Prostate gland (tissue), 2 donors: ENCODE data around the gene CHTF8. TPM values are rescaled to one million over a fixed set of nuclear protein-coding genes. Genes with fewer than 3 reads are reported as not detected.
"Not testable (repeated sequence)": the region's sequence is repeated elsewhere in the genome, so short reads cannot be mapped to it uniquely, and the experiment has no call there.

Source experiments
- DNase-seq: peaks from one replicate; pipeline ENCODE4 v3.0.0-alpha.2; 2019; ENCODE audit warnings: low spot score
- H3K27ac ChIP-seq, 2 donors: fragments of 200-600 bp; sonication (generic); 2 replicates each; pipeline ENCODE4 v1.5.1; 2017 to 2019
- H3K27me3 ChIP-seq: fragments of 200-600 bp; sonication (generic); replicated peaks from 2 replicates; pipeline ENCODE4 v1.5.1; 2019; ENCODE audit not compliant: insufficient read depth
- H3K36me3 ChIP-seq, 2 donors: fragments of 200-600 bp; sonication (generic); 1 replicate in 1 of 2; 2 replicates in 1 of 2; pipeline versions ENCODE4 v1.5.1 to v1.8.1; 2017 to 2019
- H3K4me1 ChIP-seq: fragments of 200-600 bp; sonication (generic); replicated peaks from 2 replicates; pipeline ENCODE4 v1.5.1; 2019
- H3K4me3 ChIP-seq, 2 donors: fragments of 200-600 bp; sonication (generic); 2 replicates each; pipeline ENCODE4 v1.5.1; 2017 to 2019
- H3K9me3 ChIP-seq: fragments of 200-600 bp; sonication (generic); 2 replicates; pipeline ENCODE4 v1.5.1; 2017
- POLR2A ChIP-seq: fragments of 450-650 bp; IDR thresholded peaks from one replicate; pipeline ENCODE4 v1.6.1; 2016; ENCODE audit warnings: antibody characterized with exemption, mild to moderate bottlenecking
- POLR2AphosphoS5 ChIP-seq: sonication (generic); formaldehyde crosslinking; IDR thresholded peaks from one replicate; pipeline ENCODE4 v1.6.1; 2017; ENCODE audit warnings: antibody characterized with exemption
- WGBS: methylation state at CpG from one replicate; pipeline ENCODE4 v1.1.5; 2018; 5-methylcytosine and 5-hydroxymethylcytosine counted together
- intact Hi-C: fragments of 100-400 bp; cut with DNase I; formaldehyde crosslinking; loops from one replicate; pipeline ENCODE4 v1.14.2; 2022
- total RNA-seq, 2 donors: library from RNA; depleted of rRNA; stranded (reverse); fragments of >200 nt; gene quantifications; one replicate each; pipeline ENCODE4 v1.1.0, GENCODE V29; 2016
- TF ChIP-seq, protein P1 (sequence below), 4 experiments: fragments of 200-600 bp in 2 of 4; fragments of 450-650 bp in 2 of 4; sonication (generic) in 2 of 4; IDR thresholded peaks; 1 replicate in 3 of 4; 2 replicates in 1 of 4; pipeline ENCODE4 v1.5.1; 2016 to 2019; ENCODE audit warnings: antibody characterized with exemption in 4 of 4, mild to moderate bottlenecking in 2 of 4, moderate library complexity in 2 of 4

Gene CHTF8
- total RNA-seq, 2 donors from 2014 or later = 124 to 171 TPM

DNA sequence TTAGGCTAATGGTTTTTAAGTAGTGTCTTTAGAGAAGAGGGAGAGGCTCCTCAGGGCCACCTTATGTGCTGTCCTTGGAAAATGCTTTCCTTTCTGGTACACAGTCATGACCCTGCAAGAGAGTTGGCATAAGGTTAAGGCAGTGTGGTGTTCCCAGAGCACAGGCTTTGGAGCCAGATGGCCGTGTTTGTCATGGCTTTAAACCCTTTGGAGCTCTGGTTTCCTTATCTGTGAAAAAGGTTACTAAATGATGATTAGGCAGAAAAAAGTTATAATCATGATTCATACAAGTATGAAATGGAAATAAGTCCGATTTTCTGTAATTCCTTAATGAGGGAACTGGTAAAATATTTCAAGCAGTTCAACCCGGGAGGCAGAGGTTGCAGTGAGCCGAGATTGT is 13.3 kb upstream of the CHTF8 start:
- intact Hi-C loops = no loop called here
- H3K27ac ChIP-seq = no peak overlapping the region
- TF ChIP-seq POLR2AphosphoS5 (no peak), POLR2A (no peak)
- TF ChIP-seq, protein P1, sequence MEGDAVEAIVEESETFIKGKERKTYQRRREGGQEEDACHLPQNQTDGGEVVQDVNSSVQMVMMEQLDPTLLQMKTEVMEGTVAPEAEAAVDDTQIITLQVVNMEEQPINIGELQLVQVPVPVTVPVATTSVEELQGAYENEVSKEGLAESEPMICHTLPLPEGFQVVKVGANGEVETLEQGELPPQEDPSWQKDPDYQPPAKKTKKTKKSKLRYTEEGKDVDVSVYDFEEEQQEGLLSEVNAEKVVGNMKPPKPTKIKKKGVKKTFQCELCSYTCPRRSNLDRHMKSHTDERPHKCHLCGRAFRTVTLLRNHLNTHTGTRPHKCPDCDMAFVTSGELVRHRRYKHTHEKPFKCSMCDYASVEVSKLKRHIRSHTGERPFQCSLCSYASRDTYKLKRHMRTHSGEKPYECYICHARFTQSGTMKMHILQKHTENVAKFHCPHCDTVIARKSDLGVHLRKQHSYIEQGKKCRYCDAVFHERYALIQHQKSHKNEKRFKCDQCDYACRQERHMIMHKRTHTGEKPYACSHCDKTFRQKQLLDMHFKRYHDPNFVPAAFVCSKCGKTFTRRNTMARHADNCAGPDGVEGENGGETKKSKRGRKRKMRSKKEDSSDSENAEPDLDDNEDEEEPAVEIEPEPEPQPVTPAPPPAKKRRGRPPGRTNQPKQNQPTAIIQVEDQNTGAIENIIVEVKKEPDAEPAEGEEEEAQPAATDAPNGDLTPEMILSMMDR (IDR thresholded peaks at IDR 0.05) = no peak
- H3K27me3 ChIP-seq = no peaks in the 10 kb centered on the region
- H3K36me3 ChIP-seq = no peaks in the 10 kb centered on the region
- H3K9me3 ChIP-seq = no peaks in the 10 kb centered on the region
- no peaks in the 10 kb centered on the region for H3K4me1 ChIP-seq
- H3K4me3 ChIP-seq = no peak overlapping the region
- 81% methylated on average over 4 of the region's 4 CpGs for WGBS
- DNase-seq = no peak

DNA sequence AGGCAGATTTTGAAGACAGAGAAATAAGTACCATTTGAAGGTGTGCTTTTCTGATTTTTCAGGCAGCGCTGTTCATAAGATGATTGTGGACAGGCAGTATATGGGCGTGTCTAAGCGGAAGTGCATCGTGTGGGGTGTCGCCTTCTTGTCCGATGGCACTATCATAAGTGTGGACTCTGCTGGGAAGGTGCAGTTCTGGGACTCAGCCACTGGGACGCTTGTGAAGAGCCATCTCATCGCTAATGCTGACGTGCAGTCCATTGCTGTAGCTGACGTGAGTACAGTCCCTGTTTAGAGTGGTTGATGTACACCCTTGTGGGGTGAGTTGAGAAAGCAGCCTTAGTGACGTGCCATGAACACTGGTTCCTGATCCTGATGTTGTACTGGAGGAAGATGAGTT is 10.7 kb upstream of the CHTF8 start:
- Histone ChIP-seq H3K27ac (no peak overlapping the region), H3K4me3 (no peak overlapping the region), H3K36me3 (no peaks in the 10 kb centered on the region), H3K9me3 (no peaks in the 10 kb centered on the region), H3K27me3 (no peaks in the 10 kb centered on the region), H3K4me1 (no peaks in the 10 kb centered on the region)
- WGBS = 91% methylated on average over 11 of the region's 11 CpGs
- intact Hi-C loops = no loop called here
- no peak for TF ChIP-seq POLR2A
- TF ChIP-seq, protein P1 (IDR thresholded peaks at IDR 0.05) = no peak
- no peak for TF ChIP-seq POLR2AphosphoS5
- no peak for DNase-seq

DNA sequence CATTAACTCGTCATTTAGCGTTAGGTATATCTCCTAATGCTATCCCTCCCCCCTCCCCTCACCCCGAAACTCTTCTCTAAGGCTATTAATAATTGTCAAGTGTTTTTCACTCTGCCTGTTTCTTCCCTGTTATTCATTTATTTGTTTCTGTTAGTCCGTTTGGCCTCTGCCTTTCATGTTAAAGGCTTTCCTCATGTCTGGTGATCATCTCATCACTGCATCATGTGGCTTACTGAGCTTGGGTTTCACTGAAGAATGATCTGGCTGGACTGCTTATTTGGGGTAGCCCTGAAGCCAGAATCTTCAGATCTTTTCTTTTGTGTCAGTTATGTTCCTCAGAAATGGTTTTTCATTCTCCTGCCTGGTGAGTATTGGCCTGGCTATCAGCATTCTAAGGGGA is 9.5 kb upstream of the CHTF8 start:
- H3K27ac ChIP-seq = no peak overlapping the region
- H3K36me3 ChIP-seq = no peaks in the 10 kb centered on the region
- intact Hi-C loops = no loop called here
- TF ChIP-seq POLR2A = no peak
- TF ChIP-seq, protein P1 (IDR thresholded peaks at IDR 0.05) = no peak
- no peaks in the 10 kb centered on the region for H3K4me1 ChIP-seq
- no peak overlapping the region for H3K4me3 ChIP-seq
- H3K9me3 ChIP-seq = no peaks in the 10 kb centered on the region
- 98% methylated on average over 4 of the region's 4 CpGs for WGBS
- H3K27me3 ChIP-seq = no peaks in the 10 kb centered on the region
- DNase-seq = no peak

DNA sequence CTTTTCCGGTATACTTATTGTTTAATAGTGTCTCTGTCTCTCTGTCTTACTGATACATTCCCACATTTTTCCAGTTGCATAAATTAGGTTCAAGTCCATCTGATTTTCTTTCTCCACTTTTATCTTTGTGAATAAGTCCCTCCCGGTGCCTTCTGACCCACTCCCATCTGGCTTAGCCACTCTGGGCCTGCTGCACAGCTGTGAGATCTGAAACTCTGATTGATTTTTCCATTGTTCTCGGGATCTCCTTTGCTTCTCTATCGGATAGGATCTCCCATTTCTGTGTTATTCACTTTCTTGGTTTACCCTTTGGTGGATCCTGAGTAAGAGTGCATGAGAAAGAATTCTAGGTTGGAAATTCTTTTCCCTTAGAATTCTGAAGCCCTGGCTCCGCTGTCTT is 8.6 kb upstream of the CHTF8 start:
- DNase-seq = no peak
- TF ChIP-seq POLR2A (no peak), POLR2AphosphoS5 (no peak)
- TF ChIP-seq, protein P1 (IDR thresholded peaks at IDR 0.05) = no peak
- Histone ChIP-seq H3K36me3 (no peaks in the 10 kb centered on the region), H3K4me1 (no peaks in the 10 kb centered on the region), H3K27ac (no peak overlapping the region), H3K9me3 (no peaks in the 10 kb centered on the region), H3K27me3 (no peaks in the 10 kb centered on the region), H3K4me3 (no peak overlapping the region)
- intact Hi-C loops = no loop called here
- 92% methylated on average over 5 of the region's 5 CpGs for WGBS

DNA sequence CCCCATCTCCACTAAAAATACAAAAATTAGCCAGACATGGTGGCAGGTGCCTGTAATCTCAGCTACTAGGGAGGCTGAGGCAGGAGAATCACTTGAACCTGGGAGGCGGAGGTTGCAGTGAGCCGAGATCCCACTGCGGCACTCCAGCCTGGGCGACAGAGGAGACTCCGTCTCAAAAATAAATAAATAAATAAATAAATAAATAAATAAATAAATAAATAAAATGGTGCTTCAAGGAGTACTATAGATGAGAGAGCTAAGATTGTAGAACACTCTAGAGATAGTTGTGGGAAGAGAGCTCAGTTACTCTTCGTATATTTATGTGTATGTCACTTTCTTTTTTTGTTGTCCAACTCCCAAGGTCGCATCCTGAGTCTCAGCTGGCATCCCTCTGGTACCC is 7.1 kb upstream of the CHTF8 start:
- H3K27ac ChIP-seq, DNase-seq, H3K4me1 ChIP-seq, intact Hi-C loops, H3K27me3 ChIP-seq, H3K36me3 ChIP-seq, H3K9me3 ChIP-seq, H3K4me3 ChIP-seq: not testable (repeated sequence)
- 94% methylated on average over 7 of the region's 7 CpGs for WGBS
